GM12878 (cell line): Measurements from ENCODE around the gene PCSK6. TPM values are rescaled to one million over a fixed set of nuclear protein-coding genes. Genes with fewer than 3 reads are reported as not detected.

Experiments used
- ATAC-seq: fragments of 200-7000 bp; cut with Tn5 transposase; 3 replicates; pipeline ENCODE4 v1.9.1; 2020; ENCODE audit warnings: mild to moderate bottlenecking, moderate library complexity
- BruUV-seq: library from RNA; stranded (reverse); fragments of 400-500 nt; replicated peaks from 2 replicates; lab custom pipeline; 2021; lab: Mats Ljungman, UMichigan
- CTCF ChIA-PET: fragments of 300-600 bp; sonication (Branson Sonifier 250); formaldehyde crosslinking; extraction: SDS; loops from one replicate; lab custom pipeline; 2021; ENCODE audit warnings: inconsistent platforms; lab: Yijun Ruan, JAX
- POLR2A ChIA-PET: fragments of 350-600 bp; formaldehyde crosslinking; extraction: SDS; loops from one replicate; lab custom pipeline; 2021; ENCODE audit warnings: inconsistent platforms; lab: Charles Lee
- RAD21 ChIA-PET: fragments of 300-600 bp; sonication (Branson Sonifier 250); formaldehyde crosslinking; loops from one replicate; lab custom pipeline; 2023; ENCODE audit warnings: antibody characterized with exemption; ENCODE audit not compliant: unreplicated experiment; lab: Charles Lee
- SMC1A ChIA-PET: fragments of 300-600 bp; sonication (Branson Sonifier 250); formaldehyde crosslinking; loops from one replicate; lab custom pipeline; 2023; ENCODE audit not compliant: unreplicated experiment, uncharacterized antibody; lab: Charles Lee
- DNase-seq: peaks from one replicate; pipeline ENCODE4 v3.0.0-alpha.2; 2011; ENCODE audit warnings: low read depth, low spot score
- FAIRE-seq: peaks from 3 replicates; lab custom pipeline; 2011; peaks lifted over from hg19 to GRCh38; lab: Jason Lieb, UNC
- H2AFZ ChIP-seq: 2 replicates; pipeline ENCODE4 v1.6.0; 2011; ENCODE audit warnings: low read depth, low read length, control low read depth; ENCODE audit not compliant: control insufficient read depth
- H3K27ac ChIP-seq: 2 replicates; pipeline ENCODE4 v1.5.1; 2011; ENCODE audit warnings: control low read depth; ENCODE audit not compliant: control insufficient read depth, insufficient read depth
- H3K27me3 ChIP-seq, 2 experiments: replicated peaks in 1 of 2; 2 replicates each; pipeline versions ENCODE4 v1.6.0 to v1.6.1; 2011; ENCODE audit warnings: low read length in 1 of 2; ENCODE audit not compliant: control insufficient read depth in 2 of 2, insufficient read depth in 2 of 2
- H3K36me3 ChIP-seq, 2 experiments: 2 replicates each; pipeline ENCODE4 v1.5.1; 2011; ENCODE audit warnings: low read length in 1 of 2; ENCODE audit not compliant: control insufficient read depth in 2 of 2, insufficient read depth in 2 of 2
- H3K4me1 ChIP-seq: 2 replicates; pipeline ENCODE4 v1.6.1; 2011; ENCODE audit warnings: mild to moderate bottlenecking, low read length, moderate library complexity, mixed read lengths; ENCODE audit not compliant: control insufficient read depth, insufficient read depth
- H3K4me2 ChIP-seq: 2 replicates; pipeline ENCODE4 v1.6.0; 2011; ENCODE audit warnings: control low read depth; ENCODE audit not compliant: control insufficient read depth, insufficient read depth
- H3K4me3 ChIP-seq: fragments of 200-600 bp; sonication (generic); 2 replicates; pipeline ENCODE4 v1.5.1; 2016
- H3K79me2 ChIP-seq: 2 replicates; pipeline ENCODE4 v1.6.0; 2011; ENCODE audit warnings: low read length; ENCODE audit not compliant: control insufficient read depth, insufficient read depth
- H3K9ac ChIP-seq: 2 replicates; pipeline ENCODE4 v1.8.0; 2011; ENCODE audit warnings: low read length, control low read depth, mixed read lengths; ENCODE audit not compliant: control insufficient read depth, insufficient read depth
- H3K9me3 ChIP-seq: replicated peaks from 3 replicates; pipeline ENCODE4 v1.5.1; 2011; ENCODE audit warnings: mild to moderate bottlenecking, low read length; ENCODE audit not compliant: control insufficient read depth, insufficient read depth
- H4K20me1 ChIP-seq: 2 replicates; pipeline ENCODE4 v1.6.0; 2011; ENCODE audit not compliant: control insufficient read depth, insufficient read depth
- CHD2 ChIP-seq: IDR thresholded peaks from 2 replicates; pipeline ENCODE4 v1.6.1; 2011; ENCODE audit warnings: low read depth, low read length, improper control_type of control experiment, borderline replicate concordance
- FOXK2 ChIP-seq: fragments of 450-650 bp; IDR thresholded peaks from 2 replicates; pipeline ENCODE4 v1.6.1; 2017; ENCODE audit warnings: mild to moderate bottlenecking, moderate library complexity
- GABPA ChIP-seq: IDR thresholded peaks from 2 replicates; pipeline ENCODE4 v1.6.1; 2014; ENCODE audit warnings: antibody characterized with exemption, low read depth, mild to moderate bottlenecking, inconsistent platforms
- IRF4 ChIP-seq: IDR thresholded peaks from 2 replicates; pipeline ENCODE4 v1.6.1; 2011; ENCODE audit warnings: low read depth, low read length
- POLR2AphosphoS2 ChIP-seq: IDR thresholded peaks from 2 replicates; pipeline ENCODE4 v1.6.1; 2011; ENCODE audit warnings: low read depth, mild to moderate bottlenecking, low read length, improper control_type of control experiment, moderate library complexity
- SIN3A ChIP-seq: IDR thresholded peaks from 2 replicates; pipeline ENCODE4 v1.6.1; 2012; ENCODE audit warnings: low read depth, low read length, improper control_type of control experiment
- STAT1 ChIP-seq: fragments of 450-650 bp; conservative IDR thresholded peaks from 2 replicates; pipeline ENCODE4 v1.6.1; 2014; ENCODE audit warnings: antibody characterized with exemption, mild to moderate bottlenecking
- TARDBP ChIP-seq: IDR thresholded peaks from 2 replicates; pipeline ENCODE4 v1.6.1; 2016; ENCODE audit warnings: borderline replicate concordance
- TCF12 ChIP-seq: IDR thresholded peaks from 2 replicates; pipeline ENCODE4 v1.6.1; 2011; ENCODE audit warnings: low read depth, mild to moderate bottlenecking, low read length
- WRNIP1 ChIP-seq: IDR thresholded peaks from 2 replicates; pipeline ENCODE4 v1.6.1; 2011; ENCODE audit warnings: low read depth, low read length, improper control_type of control experiment, borderline replicate concordance
- ZBTB11 ChIP-seq: fragments of 450-650 bp; formaldehyde crosslinking; IDR thresholded peaks from 2 replicates; pipeline ENCODE4 v1.5.0; 2022; ENCODE audit warnings: mild to moderate bottlenecking, missing genetic modification characterization
- ZNF622 ChIP-seq: fragments of 450-650 bp; IDR thresholded peaks from 2 replicates; pipeline ENCODE4 v1.6.1; 2017; ENCODE audit warnings: mild to moderate bottlenecking, inconsistent platforms
- WGBS: methylation state at CpG from one replicate; pipeline ENCODE4 v1.1.6; 2016; ENCODE audit warnings: low lambda C conversion rate; ENCODE audit not compliant: insufficient replicate concordance, insufficient coverage; ENCODE audit errors: missing lambda C conversion rate; 5-methylcytosine and 5-hydroxymethylcytosine counted together
- in situ Hi-C: fragments of 300-500 bp; cut with MboI; formaldehyde crosslinking; loops from 9 replicates; pipeline ENCODE4 v1.14.3; 2018; ENCODE audit warnings: mixed read lengths
- intact Hi-C: fragments of 100-400 bp; cut with micrococcal nuclease; formaldehyde crosslinking; loops from one replicate; pipeline ENCODE4 v1.14.2; 2022; ENCODE audit not compliant: unreplicated experiment
- polyA plus RNA-seq, 11 experiments: library from polyadenylated mRNA; depleted of rRNA in 4 of 11; unstranded in 6 of 11; stranded (reverse) in 5 of 11; fragments of >200 nt; fragmentation: Nextera tagmentation in 4 of 11; fragmentation: Illumina TruSeq in 1 of 11; extraction: Ambion mirVana in 4 of 11; extraction: Trizol in 1 of 11; gene quantifications; 1 replicate in 1 of 11; 2 replicates in 10 of 11; pipeline versions ENCODE4 v1.2.1 to v1.2.3, GENCODE V29; 2011 to 2016; ENCODE audit warnings: inconsistent platforms in 2 of 11, missing spikeins in 2 of 11, low read depth in 1 of 11
- total RNA-seq, 4 experiments: library from RNA; depleted of rRNA in 3 of 4; stranded (reverse); fragments of >200 nt in 3 of 4; fragmentation: Illumina TruSeq in 1 of 4; extraction: Trizol in 1 of 4; gene quantifications; 2 replicates each; pipeline versions ENCODE4 v1.2.1 to v1.2.3, GENCODE V29; 2013 to 2021
- TF ChIP-seq, protein P1 (sequence below): IDR thresholded peaks from 2 replicates; pipeline ENCODE4 v1.6.1; 2012; ENCODE audit warnings: low read length, inconsistent platforms

Gene PCSK6
- total and polyA plus RNA-seq, 10 of the 15 experiments (the other 5 are each of a cell fraction or from before 2014, with no cell fraction given) = 0.19 to 0.67 (median 0.25) TPM; not detected in 4

- TF ChIP-seq ZNF622 (no peak), GABPA (no peak), ZBTB11 (CRISPR knock-in tag) (no peak), POLR2AphosphoS2 (no peak), TCF12 (no peak), SIN3A (no peak), WRNIP1 (no peak), TARDBP (no peak), FOXK2 (no peak), STAT1 (no peak), IRF4 (no peak), CHD2 (no peak)
- TF ChIP-seq, protein P1, sequence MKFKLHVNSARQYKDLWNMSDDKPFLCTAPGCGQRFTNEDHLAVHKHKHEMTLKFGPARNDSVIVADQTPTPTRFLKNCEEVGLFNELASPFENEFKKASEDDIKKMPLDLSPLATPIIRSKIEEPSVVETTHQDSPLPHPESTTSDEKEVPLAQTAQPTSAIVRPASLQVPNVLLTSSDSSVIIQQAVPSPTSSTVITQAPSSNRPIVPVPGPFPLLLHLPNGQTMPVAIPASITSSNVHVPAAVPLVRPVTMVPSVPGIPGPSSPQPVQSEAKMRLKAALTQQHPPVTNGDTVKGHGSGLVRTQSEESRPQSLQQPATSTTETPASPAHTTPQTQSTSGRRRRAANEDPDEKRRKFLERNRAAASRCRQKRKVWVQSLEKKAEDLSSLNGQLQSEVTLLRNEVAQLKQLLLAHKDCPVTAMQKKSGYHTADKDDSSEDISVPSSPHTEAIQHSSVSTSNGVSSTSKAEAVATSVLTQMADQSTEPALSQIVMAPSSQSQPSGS = no peak
- Histone ChIP-seq H3K36me3 (no peaks in the 10 kb centered on the region), H3K4me2 (no peak overlapping the region), H3K9me3 (no peaks in the 10 kb centered on the region), H3K9ac (no peak overlapping the region), H3K27me3 (peaks cover 0 to 4% of the 10 kb centered on the region in 2 experiments; a peak in 2 of 4 replicates), H3K27ac (no peak overlapping the region), H3K4me1 (peaks cover 8% of the 10 kb centered on the region), H2AFZ (no peak overlapping the region), H3K4me3 (no peak overlapping the region), H3K79me2 (no peaks in the 10 kb centered on the region), H4K20me1 (no peaks in the 10 kb centered on the region)
- ChIA-PET SMC1A (no interaction called here), RAD21 (no interaction called here), CTCF (no interaction called here), POLR2A (no interaction called here)
- no peak for ATAC-seq
- FAIRE-seq = no peak
- WGBS = 32% methylated on average over 12 of the region's 12 CpGs
- intact Hi-C loops = no loop called here
- no peak for DNase-seq
- in situ Hi-C loops = no loop called here
- BruUV-seq = no TSS peak
These were observed 83.5 kb downstream of the PCSK6 start for GRCh38 chr15:101406036-101406435.
